DMS79 treated with DMSO at 0.1 percent for 48 hours (cell line): Measurements from ENCODE around the gene STAT1.
A peak's percentile ranks its signal among the peaks of the same experiment; 100 is the strongest.

Experiments
- DNase-seq: peaks from one replicate; lab custom pipeline; 2025; lab: John Stamatoyannopoulos, UW

The STAT1 gene

GRCh38 chr2:191031256-191031655 is 17.3 kb upstream of the STAT1 start:
- no peak for DNase-seq

- DNase-seq, result peak; percentile 12
These were observed 16.7 kb upstream of the STAT1 start for GRCh38 chr2:191030521-191031154.

GRCh38 chr2:191029280-191029950 is 15.4 kb upstream of the STAT1 start:
- DNase-seq, result no peak

- DNase-seq, result no peak
These were observed 12.4 kb upstream of the STAT1 start for GRCh38 chr2:191026377-191026776.

GRCh38 chr2:191025135-191025534 is 11.2 kb upstream of the STAT1 start:
- DNase-seq, result no peak

GRCh38 chr2:191023235-191023679 is 9.3 kb upstream of the STAT1 start:
- no peak for DNase-seq

- peak; percentile 53 for DNase-seq
These were observed 6.9 kb upstream of the STAT1 start for GRCh38 chr2:191020742-191021381.

GRCh38 chr2:191020221-191020741 is 6.3 kb upstream of the STAT1 start:
- DNase-seq, result peak; percentile 97

- DNase-seq, result no peak
These were observed 5.4 kb upstream of the STAT1 start for GRCh38 chr2:191019376-191019775.

- no peak for DNase-seq
These were observed 4.7 kb upstream of the STAT1 start for GRCh38 chr2:191018643-191019119.

GRCh38 chr2:191018048-191018447 is 4.1 kb upstream of the STAT1 start:
- no peak for DNase-seq

- DNase-seq, result no peak
These were observed 1.9 kb upstream of the STAT1 start for GRCh38 chr2:191015831-191016230.

- DNase-seq, result no peak
These were observed 1.3 kb upstream of the STAT1 start for GRCh38 chr2:191015239-191015638.

GRCh38 chr2:191014653-191015020 is 666 bp upstream of the STAT1 start:
- peak; percentile 12 for DNase-seq

- DNase-seq, result no peak
These were observed 364 bp downstream of the STAT1 start for GRCh38 chr2:191013682-191013931.

GRCh38 chr2:191012845-191013681 is 908 bp downstream of the STAT1 start:
- peak; percentile 64 for DNase-seq

- no peak for DNase-seq
These were observed 1.6 kb downstream of the STAT1 start for GRCh38 chr2:191012346-191012745.

GRCh38 chr2:191010887-191011885 is 2.8 kb downstream of the STAT1 start:
- no peak for DNase-seq

- no peak for DNase-seq
These were observed 4.2 kb downstream of the STAT1 start for GRCh38 chr2:191009541-191010374.

- DNase-seq, result no peak
These were observed 5.7 kb downstream of the STAT1 start for GRCh38 chr2:191008286-191008685.
